ENCODE measurements around the gene AP4S1.
"Not testable (repeated sequence)": the region's sequence is repeated elsewhere in the genome, so short reads cannot be mapped to it uniquely, and the experiment has no call there.

The AP4S1 gene

GRCh38 chr14:30994681-30995620 lies 30.5 kb upstream of the AP4S1 start:
- Histone ChIP-seq H3K4me3 (ENCODE audit: low read length) (no peak overlapping the region), H3K36me3 (ENCODE audit: control insufficient read depth, low read depth, low read length) (no peaks in the 10 kb centered on the region), H3K27ac (ENCODE audit: low read length) (no peak overlapping the region), H3K4me1 (ENCODE audit: control insufficient read depth, low read depth, low read length) (peaks cover 45% of the 10 kb centered on the region), H3K9me3 (ENCODE audit: control insufficient read depth, low read depth, low read length) (no peaks in the 10 kb centered on the region), H3K27me3 (ENCODE audit: control insufficient read depth, insufficient read depth, low read length) (no peaks in the 10 kb centered on the region), H3K9ac (ENCODE audit: low read length) (no peak overlapping the region)

- no peak overlapping the region for H3K27ac ChIP-seq (ENCODE audit: low read length)
- no peak overlapping the region for H3K4me3 ChIP-seq (ENCODE audit: low read length)
- H3K9me3 ChIP-seq (ENCODE audit: control insufficient read depth, low read depth, low read length), result no peaks in the 10 kb centered on the region
- H3K36me3 ChIP-seq (ENCODE audit: control insufficient read depth, low read depth, low read length), result no peaks in the 10 kb centered on the region
- H3K27me3 ChIP-seq (ENCODE audit: control insufficient read depth, insufficient read depth, low read length), result no peaks in the 10 kb centered on the region
- no peak overlapping the region for H3K9ac ChIP-seq (ENCODE audit: low read length)
- H3K4me1 ChIP-seq (ENCODE audit: control insufficient read depth, low read depth, low read length), result peaks cover 50% of the 10 kb centered on the region
Measured at GRCh38 chr14:30995689-30996088, 29.8 kb upstream of the AP4S1 start.

DNA sequence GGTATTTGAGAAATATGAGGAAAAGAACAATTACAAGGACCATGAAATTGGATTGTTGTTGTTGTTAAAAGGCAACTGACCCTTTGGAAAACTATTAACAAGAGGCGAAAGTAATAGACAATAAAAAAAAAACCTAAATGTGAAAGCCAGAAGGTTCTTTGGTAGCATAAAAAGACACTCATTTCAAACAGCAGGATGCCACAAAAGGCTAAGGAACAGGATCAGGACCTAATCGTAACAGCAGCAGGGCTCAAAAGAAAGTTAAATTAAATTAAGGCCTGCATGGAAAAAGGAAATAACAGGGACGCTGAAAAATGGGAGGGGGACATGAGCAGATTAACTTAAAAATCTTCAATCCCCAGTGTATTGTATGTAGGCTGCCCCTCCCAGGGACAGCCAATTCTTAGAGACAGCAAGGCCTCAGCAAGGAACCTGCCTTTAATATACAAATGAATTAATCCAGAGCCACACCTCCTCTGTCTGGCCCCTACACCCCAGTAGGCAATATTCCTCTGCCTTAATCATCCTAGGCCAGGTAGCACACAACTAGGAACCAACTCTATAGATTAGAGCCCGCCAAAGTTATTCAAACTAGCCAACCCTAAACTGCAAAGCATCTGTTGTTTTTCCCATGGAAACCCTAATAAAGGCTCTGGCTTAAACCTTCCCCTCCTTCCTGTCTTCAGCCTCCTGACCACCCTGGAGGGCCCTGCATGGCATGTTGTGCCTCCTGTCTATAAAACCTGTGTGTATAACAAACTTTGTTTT lies 28.4 kb upstream of the AP4S1 start:
- H3K36me3 ChIP-seq (ENCODE audit: control insufficient read depth, low read depth, low read length), result no peaks in the 10 kb centered on the region
- H3K9me3 ChIP-seq (ENCODE audit: control insufficient read depth, low read depth, low read length), result no peaks in the 10 kb centered on the region
- H3K4me3 ChIP-seq (ENCODE audit: low read length), result no peak overlapping the region
- H3K27me3 ChIP-seq (ENCODE audit: control insufficient read depth, insufficient read depth, low read length), result no peaks in the 10 kb centered on the region
- H3K9ac ChIP-seq (ENCODE audit: low read length), result no peak overlapping the region
- peaks cover 54% of the 10 kb centered on the region for H3K4me1 ChIP-seq (ENCODE audit: control insufficient read depth, low read depth, low read length)
- no peak overlapping the region for H3K27ac ChIP-seq (ENCODE audit: low read length)

DNA sequence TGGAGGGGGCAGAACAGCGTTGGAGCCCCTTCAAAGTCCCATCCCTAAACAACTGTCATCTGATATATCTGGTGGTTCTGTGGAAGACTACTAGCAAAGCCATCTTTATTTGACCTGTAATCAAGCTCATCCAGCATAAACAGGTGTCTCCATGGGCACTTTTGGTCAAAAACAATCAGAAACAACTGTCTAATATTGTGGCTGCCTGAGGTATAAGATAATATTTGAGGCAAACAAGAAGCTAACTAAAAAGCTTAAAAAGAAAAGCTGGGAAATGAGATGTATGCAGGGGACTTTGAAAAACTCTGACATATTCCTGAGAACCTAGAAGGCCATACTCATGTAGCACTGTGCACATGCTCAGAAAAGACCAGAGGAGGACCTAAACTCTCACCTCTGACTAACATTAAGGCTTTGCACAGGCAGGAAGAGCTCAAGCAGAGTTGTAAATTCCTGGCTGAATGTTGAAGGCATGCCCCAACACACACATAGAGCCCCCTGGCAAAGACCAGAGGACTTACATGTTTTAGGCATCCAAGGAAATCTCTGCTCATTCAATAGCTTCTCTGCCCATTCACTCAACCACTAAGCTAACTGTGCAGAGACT lies 27.2 kb upstream of the AP4S1 start:
- Histone ChIP-seq H3K4me3 (ENCODE audit: low read length) (no peak overlapping the region), H3K9me3 (ENCODE audit: control insufficient read depth, low read depth, low read length) (no peaks in the 10 kb centered on the region)

DNA sequence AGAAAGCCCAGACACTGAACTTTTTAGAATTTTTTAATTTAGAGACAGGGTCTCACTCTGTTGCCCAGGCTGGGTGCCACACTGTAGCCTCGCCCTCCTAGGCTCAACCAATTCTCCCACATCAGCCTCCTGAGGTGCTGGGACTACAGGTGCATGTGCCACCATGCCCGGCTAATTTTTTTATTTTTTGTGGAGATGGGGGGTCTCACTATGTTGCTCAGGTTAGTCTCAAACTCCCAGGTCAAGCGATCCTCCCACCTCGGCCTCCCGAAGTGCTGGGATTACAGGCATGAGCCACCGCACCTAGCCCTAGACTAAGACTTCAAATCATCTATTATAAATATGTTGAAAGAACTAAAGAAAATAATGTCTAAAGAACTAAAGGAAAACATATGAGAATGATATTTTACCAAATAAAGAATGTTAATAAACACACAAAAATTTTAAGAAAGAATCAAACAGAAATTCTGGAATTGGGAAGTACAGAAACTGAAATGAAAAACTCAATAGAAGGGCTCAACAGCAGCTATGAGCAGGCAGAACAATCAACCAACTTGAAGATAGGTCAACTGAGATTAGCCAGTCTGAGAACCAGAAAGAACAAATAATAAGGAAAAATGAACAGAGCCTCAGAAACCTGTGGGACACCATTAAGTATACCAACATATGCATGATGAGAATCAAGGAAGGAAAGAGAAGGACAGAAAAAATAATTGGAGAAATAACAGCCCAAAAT lies 26.2 kb upstream of the AP4S1 start:
- Histone ChIP-seq H3K9me3 (ENCODE audit: control insufficient read depth, low read depth, low read length) (no peaks in the 10 kb centered on the region), H3K27me3 (ENCODE audit: control insufficient read depth, insufficient read depth, low read length) (no peaks in the 10 kb centered on the region), H3K4me1 (ENCODE audit: control insufficient read depth, low read depth, low read length) (peaks cover 51% of the 10 kb centered on the region), H3K27ac (ENCODE audit: low read length) (no peak overlapping the region), H3K36me3 (ENCODE audit: control insufficient read depth, low read depth, low read length) (no peaks in the 10 kb centered on the region), H3K4me3 (ENCODE audit: low read length) (no peak overlapping the region), H3K9ac (ENCODE audit: low read length) (no peak overlapping the region)

More for the DNA sequence above, 27.2 kb upstream of the AP4S1 start:
- Histone ChIP-seq H3K9ac (ENCODE audit: low read length) (no peak overlapping the region), H3K4me1 (ENCODE audit: control insufficient read depth, low read depth, low read length) (peaks cover 51% of the 10 kb centered on the region), H3K27ac (ENCODE audit: low read length) (peak overlapping the region; percentile 2), H3K27me3 (ENCODE audit: control insufficient read depth, insufficient read depth, low read length) (no peaks in the 10 kb centered on the region), H3K36me3 (ENCODE audit: control insufficient read depth, low read depth, low read length) (no peaks in the 10 kb centered on the region)

DNA sequence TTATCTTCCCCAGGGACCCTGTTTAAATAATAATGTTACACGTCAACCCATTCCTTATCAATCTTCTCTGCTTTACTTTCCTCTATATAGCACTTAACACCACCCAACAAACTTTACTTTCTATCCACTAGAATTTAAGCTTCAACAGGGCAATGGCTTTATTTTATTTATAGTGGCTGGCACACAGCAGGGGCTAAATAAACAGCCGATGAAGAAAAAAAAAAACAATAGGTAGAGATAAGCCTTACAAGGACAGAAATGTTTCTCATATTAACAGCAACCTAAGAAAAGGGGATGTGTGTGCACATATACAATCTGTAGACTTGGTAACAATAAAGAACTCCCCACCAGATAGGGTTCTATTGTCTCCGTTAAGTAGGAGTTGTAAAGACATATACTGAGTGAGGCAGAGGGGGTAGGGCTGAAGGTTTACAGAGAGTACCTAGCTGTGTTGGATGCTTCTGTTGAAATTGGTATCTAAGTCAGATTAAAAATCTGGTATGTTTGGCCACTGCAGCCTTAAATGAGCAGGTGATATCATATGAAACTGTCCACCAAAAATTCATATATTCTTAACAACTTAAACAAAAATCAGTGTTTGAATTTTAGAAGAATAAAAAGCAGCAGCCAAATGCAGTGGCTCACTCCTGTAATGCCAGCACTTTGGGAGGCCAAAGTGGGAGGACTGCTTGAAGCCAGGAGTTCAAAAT lies 24.7 kb upstream of the AP4S1 start:
- no peak overlapping the region for H3K27ac ChIP-seq (ENCODE audit: low read length)
- H3K36me3 ChIP-seq (ENCODE audit: control insufficient read depth, low read depth, low read length), result no peaks in the 10 kb centered on the region
- H3K9ac ChIP-seq (ENCODE audit: low read length), result no peak overlapping the region
- no peaks in the 10 kb centered on the region for H3K9me3 ChIP-seq (ENCODE audit: control insufficient read depth, low read depth, low read length)
- peaks cover 43% of the 10 kb centered on the region for H3K4me1 ChIP-seq (ENCODE audit: control insufficient read depth, low read depth, low read length)
- no peak overlapping the region for H3K4me3 ChIP-seq (ENCODE audit: low read length)
- H3K27me3 ChIP-seq (ENCODE audit: control insufficient read depth, insufficient read depth, low read length), result no peaks in the 10 kb centered on the region

GRCh38 chr14:31001339-31001658 lies 24.1 kb upstream of the AP4S1 start:
- Histone ChIP-seq H3K27me3 (ENCODE audit: control insufficient read depth, insufficient read depth, low read length) (no peaks in the 10 kb centered on the region), H3K9ac (ENCODE audit: low read length) (no peak overlapping the region), H3K36me3 (ENCODE audit: control insufficient read depth, low read depth, low read length) (no peaks in the 10 kb centered on the region), H3K9me3 (ENCODE audit: control insufficient read depth, low read depth, low read length) (no peaks in the 10 kb centered on the region), H3K4me3 (ENCODE audit: low read length) (no peak overlapping the region), H3K27ac (ENCODE audit: low read length) (no peak overlapping the region), H3K4me1 (ENCODE audit: control insufficient read depth, low read depth, low read length) (peaks cover 38% of the 10 kb centered on the region)

DNA sequence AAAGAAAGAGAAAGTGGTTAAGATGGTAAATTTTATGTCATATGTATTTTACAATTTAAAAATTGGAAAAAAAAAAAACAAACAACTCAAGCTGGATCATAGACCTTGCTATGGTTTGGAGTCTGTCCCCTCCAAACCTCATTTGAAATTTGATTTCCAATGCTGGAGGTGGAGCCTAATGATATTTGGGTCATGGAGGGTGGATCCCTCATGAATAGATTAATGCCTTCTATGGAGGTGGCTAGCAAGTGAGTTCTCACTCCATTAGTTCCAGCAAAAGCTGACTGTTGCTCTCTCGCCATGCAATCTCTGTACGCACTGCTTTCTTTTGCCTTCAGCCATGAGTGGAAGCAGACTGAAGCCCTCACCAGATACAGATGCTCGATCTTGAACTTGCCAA lies 22.2 kb upstream of the AP4S1 start:
- H3K9ac ChIP-seq (ENCODE audit: low read length), result no peak overlapping the region
- H3K27me3 ChIP-seq (ENCODE audit: control insufficient read depth, insufficient read depth, low read length), result no peaks in the 10 kb centered on the region
- H3K36me3 ChIP-seq (ENCODE audit: control insufficient read depth, low read depth, low read length), result no peaks in the 10 kb centered on the region
- H3K4me3 ChIP-seq (ENCODE audit: low read length), result no peak overlapping the region
- H3K4me1 ChIP-seq (ENCODE audit: control insufficient read depth, low read depth, low read length), result peaks cover 18% of the 10 kb centered on the region
- H3K27ac ChIP-seq (ENCODE audit: low read length), result no peak overlapping the region
- no peaks in the 10 kb centered on the region for H3K9me3 ChIP-seq (ENCODE audit: control insufficient read depth, low read depth, low read length)

DNA sequence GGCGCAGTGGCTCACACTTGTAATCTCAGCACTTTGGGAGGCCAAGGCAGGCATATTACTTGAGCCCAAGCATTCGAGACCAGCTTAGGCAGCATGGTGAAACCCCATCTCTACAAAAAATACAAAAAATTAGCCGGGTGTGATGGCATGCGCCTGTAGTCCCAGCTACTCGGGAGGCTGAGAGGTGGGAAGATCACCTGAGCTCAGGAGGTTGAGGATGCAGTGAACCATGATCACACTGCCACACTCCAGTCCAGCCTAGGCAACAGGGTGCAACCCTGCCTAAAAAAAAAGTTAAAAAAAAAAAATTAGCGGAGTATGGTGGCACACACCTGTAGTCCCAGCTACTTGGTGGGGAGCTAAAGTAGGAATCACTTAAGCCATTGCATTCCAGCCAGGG lies 21.4 kb upstream of the AP4S1 start:
- H3K27ac ChIP-seq (ENCODE audit: low read length); H3K9ac ChIP-seq (ENCODE audit: low read length); H3K9me3 ChIP-seq (ENCODE audit: control insufficient read depth, low read depth, low read length); H3K36me3 ChIP-seq (ENCODE audit: control insufficient read depth, low read depth, low read length); H3K4me3 ChIP-seq (ENCODE audit: low read length); H3K27me3 ChIP-seq (ENCODE audit: control insufficient read depth, insufficient read depth, low read length): not testable (repeated sequence)
- peaks cover 14% of the 10 kb centered on the region for H3K4me1 ChIP-seq (ENCODE audit: control insufficient read depth, low read depth, low read length)

GRCh38 chr14:31006703-31007102 lies 18.7 kb upstream of the AP4S1 start:
- H3K4me1 ChIP-seq (ENCODE audit: control insufficient read depth, low read depth, low read length), result no peaks in the 10 kb centered on the region
- no peak overlapping the region for H3K27ac ChIP-seq (ENCODE audit: low read length)
- H3K9me3 ChIP-seq (ENCODE audit: control insufficient read depth, low read depth, low read length), result no peaks in the 10 kb centered on the region
- H3K36me3 ChIP-seq (ENCODE audit: control insufficient read depth, low read depth, low read length), result peaks cover 4% of the 10 kb centered on the region
- H3K9ac ChIP-seq (ENCODE audit: low read length), result no peak overlapping the region
- no peak overlapping the region for H3K4me3 ChIP-seq (ENCODE audit: low read length)
- H3K27me3 ChIP-seq (ENCODE audit: control insufficient read depth, insufficient read depth, low read length), result no peaks in the 10 kb centered on the region
